Ovary (tissue), 9 donors: ENCODE data around the gene ADIRF. TPM values are rescaled to one million over a fixed set of nuclear protein-coding genes. Genes with fewer than 3 reads are reported as not detected.
A peak's percentile ranks its signal among the peaks of the same experiment; 100 is the strongest.
"Not testable (repeated sequence)": the region's sequence is repeated elsewhere in the genome, so short reads cannot be mapped to it uniquely, and the experiment has no call there.

ENCODE experiments used
- DNase-seq, 5 donors: peaks; one replicate each; pipeline ENCODE4 v3.0.0-alpha.2; 2019 to 2020
- H3K27ac ChIP-seq, 2 donors: fragments of 200-600 bp; one replicate each; pipeline versions ENCODE4 v1.5.1 to v1.8.0; 2019 to 2022
- H3K27me3 ChIP-seq: fragments of 200-600 bp; one replicate; pipeline ENCODE4 v1.8.0; 2022
- H3K36me3 ChIP-seq: fragments of 200-600 bp; sonication (generic); one replicate; pipeline ENCODE4 v1.5.1; 2019
- H3K4me1 ChIP-seq: one replicate; pipeline ENCODE4 v1.8.1; 2013; ENCODE audit warnings: mild to moderate bottlenecking, moderate library complexity; ENCODE audit not compliant: insufficient read depth
- H3K4me3 ChIP-seq: fragments of 200-600 bp; sonication (generic); one replicate; pipeline ENCODE4 v1.5.1; 2017
- H3K9me3 ChIP-seq, 2 donors: fragments of 200-600 bp in 1 of 2; sonication (generic) in 1 of 2; one replicate each; pipeline versions ENCODE4 v1.5.1 to v1.8.1; 2013 to 2019; ENCODE audit warnings: mild to moderate bottlenecking in 1 of 2, moderate library complexity in 1 of 2
- CTCF ChIP-seq, 3 donors: fragments of 450-650 bp in 2 of 3; fragments of 200-600 bp in 1 of 3; IDR thresholded peaks; one replicate each; pipeline versions ENCODE4 v1.5.1 to v1.8.0; 2016 to 2022; ENCODE audit warnings: antibody characterized with exemption in 3 of 3, mild to moderate bottlenecking in 1 of 3
- EP300 ChIP-seq: sonication (generic); formaldehyde crosslinking; IDR thresholded peaks from one replicate; pipeline ENCODE4 v1.6.1; 2017; ENCODE audit warnings: antibody characterized with exemption
- POLR2A ChIP-seq: fragments of 450-650 bp; IDR thresholded peaks from one replicate; pipeline ENCODE4 v1.6.1; 2017; ENCODE audit warnings: antibody characterized with exemption, mild to moderate bottlenecking, moderate library complexity
- WGBS, 3 donors: extraction: QIAGEN DNeasy Blood & Tissue Kit in 1 of 3; methylation state at CpG; one replicate each; pipeline versions ENCODE4 v1.1.5 to v1.1.7; 2013 to 2017; 5-methylcytosine and 5-hydroxymethylcytosine counted together
- intact Hi-C, 4 donors: fragments of 100-400 bp; cut with DNase I; formaldehyde crosslinking; loops; one replicate each; pipeline versions ENCODE4 v1.11.0 to v1.15.1; 2022 to 2023
- polyA plus RNA-seq, 2 donors: library from polyadenylated mRNA; stranded (reverse); fragments of 200-250 nt in 1 of 2; fragments of 350-450 nt in 1 of 2; fragmentation: Illumina TruSeq in 1 of 2; extraction: RNeasy Lipid Tissue Mini Kit (QIAGEN cat#74804) in 1 of 2; gene quantifications; one replicate each; pipeline ENCODE4 v1.2.3, GENCODE V29; 2013 to 2014
- total RNA-seq, 7 donors: library from RNA; depleted of rRNA in 2 of 7; stranded (reverse); fragments of >200 nt in 2 of 7; fragmentation: NEBNext Ultra II Directional in 3 of 7; extraction: Animal tissue kit (Norgen Biotek cat#: 25700) in 3 of 7; gene quantifications; one replicate each; pipeline versions ENCODE4 v1.1.0 to v1.2.4, GENCODE V29; 2016 to 2023
- donor health status: DM: no; HTN: no; CAD: no; lungs with moderate emphysema.
- donor health status: DM: no; HTN: no; CAD: no.
- donor health status: Bipolar disorder and iron deficiency.
- donor health status: DM: yes; HTN: yes; CAD: no.
- donor health status: DM: no; HTN: no; CAD: no.
- donor health status: DM: yes; HTN: yes; CAD: no.

The ADIRF gene
- total and polyA plus RNA-seq, 9 donors, result 57.4 to 528 (median 231) TPM

- peaks cover 8% of the 10 kb centered on the region for H3K4me1 ChIP-seq
- WGBS, 3 donors, result 93 to 96% (median 95%) methylated on average over 10 to 11 of the region's 11 CpGs
- intact Hi-C loops, result loop anchor here in 2 of 4 donors (2.0 to 5.0 kb wide), 2 partner anchors 18 to 120 kb away; partner anchors contain the start of gene GLUD1 (in 1 of the 2)
- no peaks in the 10 kb centered on the region for H3K36me3 ChIP-seq
- peak overlapping the region; percentile 97 to 99 for H3K27ac ChIP-seq
- peak; percentile 29 to 49 (median 39) for DNase-seq
- no peak overlapping the region for H3K4me3 ChIP-seq
- no peaks in the 10 kb centered on the region for H3K27me3 ChIP-seq
- TF ChIP-seq POLR2A (no peak), EP300 (no peak), CTCF (IDR thresholded peaks at IDR 0.05) (no peak)
- no peaks in the 10 kb centered on the region for H3K9me3 ChIP-seq
These were observed 4.5 kb downstream of the ADIRF start for GRCh38 chr10:86972613-86973380.

- TF ChIP-seq CTCF (IDR thresholded peaks at IDR 0.05) (no peak), EP300 (no peak), POLR2A (no peak)
- H3K4me3 ChIP-seq, result no peak overlapping the region
- DNase-seq, result no peak
- peaks cover 13% of the 10 kb centered on the region for H3K4me1 ChIP-seq
- WGBS, 3 donors, result 24 to 33% (median 31%) methylated on average over 7 of the region's 7 CpGs
- no peaks in the 10 kb centered on the region for H3K27me3 ChIP-seq
- intact Hi-C loops, result loop anchor here in 1 of 4 donors (5.0 kb wide), 1 partner anchor 118 kb away; the partner anchor contains the start of gene GLUD1
- H3K27ac ChIP-seq, result peak overlapping the region in 1 of 2 donors; percentile 99
- H3K9me3 ChIP-seq, result no peaks in the 10 kb centered on the region
- no peaks in the 10 kb centered on the region for H3K36me3 ChIP-seq
These were observed 6.2 kb downstream of the ADIRF start for GRCh38 chr10:86974484-86974883.

- DNase-seq, result peak in 1 of 5 donors; percentile 12
- intact Hi-C loops, result no loop called here
These were observed 8.2 kb downstream of the ADIRF start for GRCh38 chr10:86976362-86977056.

GRCh38 chr10:86978457-86978856 lies 10.2 kb downstream of the ADIRF start:
- Histone ChIP-seq H3K27ac (peak overlapping the region; percentile 22 to 60), H3K4me1 (peaks cover 15% of the 10 kb centered on the region)
- H3K4me3 ChIP-seq, H3K36me3 ChIP-seq, DNase-seq, intact Hi-C loops, H3K9me3 ChIP-seq, H3K27me3 ChIP-seq: not testable (repeated sequence)
- WGBS, 3 donors, result 84 to 89% (median 84%) methylated on average over 3 of the region's 3 CpGs

More at GRCh38 chr10:86976362-86977056, 8.2 kb downstream of the ADIRF start:
- TF ChIP-seq CTCF (IDR thresholded peaks at IDR 0.05), result no peak
- no peak for TF ChIP-seq POLR2A
- no peak for TF ChIP-seq EP300
- Histone ChIP-seq H3K4me1 (peaks cover 18% of the 10 kb centered on the region), H3K9me3 (no peaks in the 10 kb centered on the region), H3K27ac (no peak overlapping the region), H3K27me3 (no peaks in the 10 kb centered on the region), H3K4me3 (no peak overlapping the region), H3K36me3 (no peaks in the 10 kb centered on the region)
- WGBS, 3 donors, result 98% methylated on average over 5 of the region's 5 CpGs
